GM19035 (cell line): ENCODE measurements around the gene SDC3.
"Not testable (repeated sequence)": the region's sequence is repeated elsewhere in the genome, so short reads cannot be mapped to it uniquely, and the experiment has no call there.

Experiments
- ATAC-seq: cut with Tn5 transposase; IDR thresholded peaks from one replicate; pipeline ENCODE4 v1.9.1; 2021; ENCODE audit not compliant: unreplicated experiment

SDC3 gene, protein sequence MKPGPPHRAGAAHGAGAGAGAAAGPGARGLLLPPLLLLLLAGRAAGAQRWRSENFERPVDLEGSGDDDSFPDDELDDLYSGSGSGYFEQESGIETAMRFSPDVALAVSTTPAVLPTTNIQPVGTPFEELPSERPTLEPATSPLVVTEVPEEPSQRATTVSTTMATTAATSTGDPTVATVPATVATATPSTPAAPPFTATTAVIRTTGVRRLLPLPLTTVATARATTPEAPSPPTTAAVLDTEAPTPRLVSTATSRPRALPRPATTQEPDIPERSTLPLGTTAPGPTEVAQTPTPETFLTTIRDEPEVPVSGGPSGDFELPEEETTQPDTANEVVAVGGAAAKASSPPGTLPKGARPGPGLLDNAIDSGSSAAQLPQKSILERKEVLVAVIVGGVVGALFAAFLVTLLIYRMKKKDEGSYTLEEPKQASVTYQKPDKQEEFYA

DNA sequence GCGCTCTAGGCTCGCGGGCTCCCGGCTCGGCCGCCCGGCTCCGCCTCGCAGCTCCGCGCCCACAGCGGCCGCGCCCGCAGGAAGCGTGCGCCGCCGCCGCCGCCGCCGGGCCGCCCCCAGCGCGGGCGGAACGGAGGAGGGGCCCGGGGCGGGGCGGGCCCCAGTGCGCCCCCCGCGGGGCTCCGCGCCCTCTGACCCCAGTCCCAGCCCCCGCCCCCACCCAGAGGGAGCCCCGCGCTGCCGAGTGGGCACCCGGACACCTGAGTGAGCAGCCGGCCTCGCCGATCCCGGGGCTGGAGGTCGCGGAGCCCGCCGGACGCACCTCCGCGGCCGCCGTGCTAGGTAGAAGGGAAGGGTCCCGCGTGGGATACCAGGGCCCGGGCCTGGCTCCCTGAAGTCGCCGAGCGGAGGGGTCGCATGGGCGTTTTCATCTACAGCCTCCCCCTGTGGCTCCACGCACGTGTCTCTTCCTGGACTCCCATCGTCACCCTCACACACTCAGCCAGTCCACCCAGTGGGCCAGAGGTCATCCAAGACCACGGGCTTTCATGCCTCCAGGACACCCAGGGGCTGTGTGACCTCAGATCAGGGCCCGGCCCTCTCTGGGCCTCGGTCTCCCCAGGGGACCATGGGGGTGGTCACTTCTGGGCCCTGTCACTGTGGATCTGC lies at the start of gene SDC3:
SDC3 (minus strand) TSS at position 63 of the 669 bp plus-strand sequence. CDS start 172 bp downstream, outside the sequence.
- ATAC-seq: no peak

DNA sequence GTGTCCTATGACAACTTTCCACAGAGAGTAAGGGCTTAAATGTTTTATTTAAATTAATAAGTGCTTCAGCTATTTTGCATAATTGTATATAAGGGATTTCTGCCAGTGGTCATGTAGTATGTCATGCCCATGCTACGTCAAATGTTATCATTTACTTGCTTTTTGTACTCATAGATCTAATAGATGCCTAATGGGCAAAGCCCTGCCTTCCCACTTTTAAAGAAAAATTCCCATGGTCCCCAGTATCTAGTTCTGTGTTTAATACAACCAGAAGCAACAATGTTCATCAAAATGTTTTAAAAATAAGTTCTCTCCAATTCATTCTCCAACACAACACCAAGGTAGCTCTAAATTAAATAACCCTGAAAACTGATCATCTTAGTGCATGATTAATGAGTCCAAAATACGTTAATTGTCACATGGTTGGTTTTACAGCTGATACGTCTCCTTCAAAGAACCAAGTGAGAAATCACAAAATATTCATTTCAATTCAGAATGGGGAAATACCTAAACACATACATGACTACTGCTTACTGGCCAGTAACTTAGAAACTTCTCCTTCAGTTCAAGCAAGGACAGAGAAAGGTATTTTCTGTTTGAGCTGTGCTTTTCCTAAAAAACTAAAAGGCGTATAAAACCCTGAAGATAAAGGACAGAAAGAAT lies 49.1 kb upstream of the SDC3 start:
- no peak for ATAC-seq

DNA sequence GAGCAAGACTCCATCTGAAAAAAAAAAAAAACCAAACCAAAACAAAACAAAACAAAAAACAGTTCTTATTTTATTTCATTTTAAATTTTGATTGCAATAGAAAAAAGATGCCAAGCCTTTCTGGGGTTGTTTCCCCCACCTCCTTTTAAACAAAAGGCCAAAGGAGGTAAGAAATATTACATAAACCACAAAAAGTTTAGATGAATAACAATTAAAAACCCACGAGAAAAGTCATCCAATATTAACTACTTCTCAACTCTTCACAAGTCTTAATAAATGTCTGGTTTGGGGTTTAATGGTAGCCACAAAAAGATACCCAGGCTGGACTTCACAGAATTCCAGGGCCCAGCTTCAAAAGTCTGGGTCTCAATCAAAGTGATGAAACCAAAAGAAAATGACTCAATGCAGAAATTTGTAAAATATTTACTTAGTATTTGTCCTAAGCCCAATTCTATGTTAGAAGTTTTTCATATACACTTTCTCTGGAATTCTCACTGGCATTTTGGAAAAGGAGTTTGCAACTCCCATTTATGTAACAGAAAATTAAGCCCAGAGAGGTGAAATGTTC lies 47.0 kb upstream of the SDC3 start:
- no peak for ATAC-seq

DNA sequence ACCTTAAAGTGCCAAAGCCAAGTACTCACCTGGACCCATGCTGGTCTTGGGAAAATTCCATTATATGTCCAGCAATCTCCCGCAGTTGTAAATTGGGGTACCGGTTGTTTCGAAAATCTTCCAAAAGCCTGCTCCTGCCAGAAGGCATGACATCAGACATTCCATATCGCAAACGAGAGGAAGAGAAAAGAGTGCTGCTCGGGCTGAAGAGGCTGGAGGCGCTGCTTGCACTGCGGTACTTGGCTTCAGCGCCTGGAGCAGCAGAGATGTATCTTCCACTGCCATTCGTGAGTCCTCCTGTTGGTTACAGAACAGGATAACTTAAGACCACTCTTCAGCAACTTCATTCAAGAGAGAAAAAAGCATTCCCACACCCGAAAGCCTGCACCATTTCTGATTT lies 45.1 kb upstream of the SDC3 start:
- ATAC-seq: no peak

DNA sequence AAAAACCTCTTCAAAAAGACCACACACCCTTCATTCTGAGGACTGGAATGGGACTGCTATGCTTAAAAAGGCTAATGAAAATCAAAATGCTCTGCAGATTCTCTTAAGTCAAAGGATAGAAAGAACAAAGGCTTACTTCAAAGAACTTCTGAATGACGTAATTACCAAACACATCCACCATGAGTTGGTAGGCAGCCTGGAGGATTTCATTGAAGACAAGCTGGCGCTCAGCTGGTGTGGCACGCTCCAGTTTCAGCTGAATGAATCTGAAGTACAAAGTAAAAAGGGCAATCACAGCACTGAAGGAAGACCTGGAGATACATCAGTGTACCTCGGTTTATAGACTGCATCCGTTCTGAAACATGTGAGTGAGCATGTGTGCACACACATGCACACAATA lies 43.5 kb upstream of the SDC3 start:
- no peak for ATAC-seq

DNA sequence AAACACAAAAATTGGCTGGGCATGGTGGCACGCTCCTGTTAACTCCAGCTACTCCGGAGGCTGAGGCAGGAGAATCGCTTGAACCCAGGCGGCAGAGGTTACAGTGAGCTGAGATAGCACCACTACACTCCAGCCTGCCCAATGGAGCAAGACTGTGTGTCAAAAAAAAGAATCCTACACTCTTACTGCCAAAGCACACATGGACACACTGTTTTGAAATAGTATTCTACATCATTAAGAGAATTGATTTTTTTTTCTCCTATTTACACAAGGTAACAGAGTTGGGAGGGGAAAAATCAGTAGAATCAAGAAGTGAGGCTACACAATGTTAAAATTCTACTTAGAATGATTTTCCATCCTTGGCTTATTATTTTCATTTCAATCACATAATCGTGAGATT lies 42.1 kb upstream of the SDC3 start:
- ATAC-seq: no peak

DNA sequence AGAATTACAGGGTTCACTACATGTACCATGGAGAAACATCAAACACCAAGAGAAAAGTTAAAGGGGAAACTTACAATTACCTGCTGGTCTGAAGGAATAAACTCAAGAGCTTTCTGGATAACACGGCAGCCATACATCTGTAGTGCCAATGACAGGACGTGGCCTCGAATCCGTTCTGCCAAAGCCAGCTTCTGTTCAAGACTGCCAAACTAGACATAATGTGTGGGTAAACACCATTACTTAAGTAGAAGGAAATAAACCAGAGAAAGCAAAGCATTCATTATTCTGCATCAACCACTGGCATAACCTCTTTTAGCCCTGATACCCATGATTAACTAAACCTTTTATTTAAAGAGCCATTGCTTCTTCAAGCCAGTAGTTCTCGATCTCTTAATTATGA lies 41.5 kb upstream of the SDC3 start:
- ATAC-seq: no peak

DNA sequence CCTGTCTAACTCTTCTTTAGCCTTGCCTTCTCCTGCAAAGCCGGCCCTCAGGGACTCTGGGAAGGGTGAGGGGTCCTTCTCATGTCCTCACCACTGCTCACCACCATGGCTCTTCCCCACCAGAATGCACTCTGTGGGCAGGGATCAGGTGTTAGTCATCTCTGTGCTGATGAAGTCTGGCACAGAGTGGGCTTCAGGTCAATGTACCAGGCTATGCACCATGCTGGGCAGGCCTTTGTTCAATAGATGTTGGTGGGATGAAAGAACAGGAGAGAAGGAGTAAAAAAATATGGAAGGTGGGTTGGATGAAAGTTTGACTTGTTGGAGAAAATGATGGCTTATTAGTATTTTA lies 40.9 kb upstream of the SDC3 start:
- ATAC-seq: not testable (repeated sequence)

DNA sequence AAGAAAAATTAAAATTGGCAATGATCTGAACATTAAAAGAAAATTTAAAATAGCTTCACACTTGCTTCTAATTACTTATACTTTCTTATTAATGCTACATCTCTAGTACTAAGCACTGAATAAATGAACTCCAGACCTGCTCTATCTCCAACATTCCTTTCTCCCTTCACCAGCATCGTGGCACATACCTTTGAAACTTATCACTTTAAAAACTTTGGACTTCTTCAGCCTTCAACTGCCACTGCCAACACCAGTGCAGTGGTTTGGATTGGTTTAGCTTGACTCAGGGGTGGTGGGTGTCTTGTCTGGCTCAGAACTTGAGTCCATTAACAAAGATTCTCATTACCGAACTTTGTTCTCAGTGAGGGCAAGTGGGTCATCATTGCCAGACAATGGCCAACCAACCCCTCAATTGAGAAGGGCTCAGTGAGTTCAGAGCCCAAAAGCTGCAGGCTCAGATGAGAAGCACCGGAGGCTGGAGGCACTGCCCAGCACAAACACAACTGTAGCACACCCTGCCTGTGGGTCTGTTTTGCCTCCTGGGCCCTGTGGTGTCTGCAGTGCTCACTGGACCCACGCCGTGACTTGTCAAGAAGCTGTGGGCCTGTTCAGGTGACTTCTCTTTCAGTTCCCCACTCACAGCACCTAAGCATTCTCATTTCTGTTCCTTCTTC lies 40.4 kb upstream of the SDC3 start:
- not testable (repeated sequence) for ATAC-seq

DNA sequence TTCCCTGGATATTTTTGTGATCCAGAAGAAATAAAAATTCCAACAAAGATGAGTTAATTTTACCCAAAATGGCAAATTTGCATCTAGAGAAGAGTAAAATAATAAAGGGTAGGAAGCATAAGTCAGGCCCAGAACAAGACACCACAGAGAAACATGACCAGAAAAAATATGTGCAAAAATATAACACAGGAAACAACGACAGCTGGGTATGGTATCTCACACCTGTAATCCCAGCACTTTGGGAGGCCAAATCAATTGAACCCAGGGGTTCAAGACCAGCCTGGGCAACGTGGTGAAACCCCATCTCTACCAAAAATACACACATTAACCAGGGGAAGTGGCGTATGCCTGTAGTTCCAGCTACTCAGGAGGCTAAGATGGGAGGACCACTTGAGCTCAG lies 39.7 kb upstream of the SDC3 start:
- ATAC-seq: no peak

DNA sequence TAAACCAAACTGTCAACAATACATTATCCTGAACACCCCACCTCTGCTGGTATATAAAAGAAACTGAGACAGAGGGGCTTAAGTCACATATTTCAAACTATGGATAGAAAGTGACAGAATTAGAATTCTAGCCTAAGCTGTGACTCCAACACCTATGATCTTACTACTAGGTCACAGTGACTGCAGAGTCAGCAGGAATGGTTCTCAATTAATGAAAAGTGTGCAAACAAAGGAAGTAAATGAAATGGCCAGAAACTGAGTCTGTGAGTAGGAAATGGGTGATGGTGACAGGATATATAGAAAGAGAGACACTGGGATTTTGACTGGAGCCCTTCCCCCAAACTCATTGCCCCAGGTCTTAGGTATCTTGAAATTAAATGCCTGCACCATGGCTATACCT lies 38.7 kb upstream of the SDC3 start:
- ATAC-seq: no peak

DNA sequence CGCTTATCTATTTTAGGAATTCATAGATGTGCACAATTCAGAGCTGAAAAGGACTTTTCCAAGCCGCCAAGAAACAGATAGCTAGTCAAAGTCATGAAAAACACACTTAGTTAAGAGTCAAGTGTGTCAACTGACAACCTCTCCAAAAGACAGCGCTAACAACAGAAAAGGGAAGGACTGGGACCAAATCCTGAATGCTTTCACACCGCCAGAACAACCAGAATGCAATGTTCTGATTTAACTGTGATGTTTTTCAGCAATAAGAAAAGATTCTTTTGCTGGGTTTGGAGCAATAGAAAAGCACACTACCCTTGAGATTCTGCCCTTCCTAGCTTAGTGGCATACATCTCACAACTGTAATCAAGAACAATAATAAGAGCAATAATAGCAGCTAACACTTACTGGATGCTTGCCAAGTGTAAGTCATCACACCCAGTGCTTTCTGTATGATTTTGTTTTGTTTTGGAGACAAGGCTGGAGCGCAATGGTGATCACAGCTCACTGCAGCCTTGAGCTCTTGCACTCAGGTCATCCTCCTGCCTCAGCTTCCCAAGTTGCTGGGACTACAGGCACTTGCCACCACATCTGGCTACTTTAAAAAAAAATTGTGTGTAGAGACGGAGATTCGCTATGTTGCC lies 33.9 kb upstream of the SDC3 start:
- no peak for ATAC-seq

DNA sequence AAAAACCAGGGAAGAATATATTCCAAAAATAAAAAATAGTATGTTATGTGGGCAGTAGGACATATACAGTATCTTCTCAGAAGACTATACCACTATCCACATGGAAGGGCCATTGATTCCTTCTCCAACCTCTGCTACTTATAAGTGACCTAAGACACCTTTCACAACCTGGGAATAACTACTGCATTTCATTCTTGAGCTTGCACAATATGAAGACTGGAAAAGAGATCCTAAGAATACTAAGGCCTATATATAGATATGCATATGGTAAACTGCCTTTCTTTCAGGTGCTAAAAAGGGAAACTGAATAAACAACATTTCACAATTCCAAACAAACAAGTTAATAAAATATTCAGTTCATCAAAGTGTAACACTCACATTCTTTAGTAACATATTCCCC lies 32.0 kb upstream of the SDC3 start:
- ATAC-seq: no peak

DNA sequence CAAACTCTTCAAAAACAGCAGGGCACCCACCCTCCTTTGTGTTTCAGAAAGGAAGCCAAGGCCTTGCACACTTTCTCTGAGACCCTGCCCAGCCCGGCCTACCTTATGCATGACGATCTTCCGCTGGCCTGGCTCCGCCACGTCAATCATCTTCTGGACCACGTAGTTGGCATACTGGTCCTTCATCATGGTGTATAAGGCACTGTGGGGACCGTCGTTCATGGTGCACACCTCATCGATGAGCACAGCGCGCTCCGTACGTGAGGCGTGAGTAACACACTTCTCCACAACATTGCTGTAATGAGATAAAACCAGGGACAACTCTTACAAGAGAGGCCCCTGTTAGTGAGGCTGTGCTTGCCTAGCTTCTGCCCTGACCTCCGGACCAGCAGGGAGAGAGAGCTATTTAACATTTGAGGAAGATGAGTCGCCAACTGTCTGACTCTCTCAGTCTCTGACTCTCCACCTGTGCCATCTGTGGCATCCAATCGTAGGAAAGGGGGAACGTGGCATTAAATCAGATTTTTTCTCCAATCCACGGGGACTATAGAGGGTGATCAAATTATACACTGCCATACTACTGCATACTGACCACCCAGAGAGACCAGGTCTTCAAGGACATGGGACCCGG lies 28.1 kb upstream of the SDC3 start:
- ATAC-seq: no peak

DNA sequence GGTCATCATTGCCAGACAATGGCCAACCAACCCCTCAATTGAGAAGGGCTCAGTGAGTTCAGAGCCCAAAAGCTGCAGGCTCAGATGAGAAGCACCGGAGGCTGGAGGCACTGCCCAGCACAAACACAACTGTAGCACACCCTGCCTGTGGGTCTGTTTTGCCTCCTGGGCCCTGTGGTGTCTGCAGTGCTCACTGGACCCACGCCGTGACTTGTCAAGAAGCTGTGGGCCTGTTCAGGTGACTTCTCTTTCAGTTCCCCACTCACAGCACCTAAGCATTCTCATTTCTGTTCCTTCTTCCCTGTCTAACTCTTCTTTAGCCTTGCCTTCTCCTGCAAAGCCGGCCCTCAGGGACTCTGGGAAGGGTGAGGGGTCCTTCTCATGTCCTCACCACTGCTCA lies 27.2 kb upstream of the SDC3 start:
- ATAC-seq: not testable (repeated sequence)

DNA sequence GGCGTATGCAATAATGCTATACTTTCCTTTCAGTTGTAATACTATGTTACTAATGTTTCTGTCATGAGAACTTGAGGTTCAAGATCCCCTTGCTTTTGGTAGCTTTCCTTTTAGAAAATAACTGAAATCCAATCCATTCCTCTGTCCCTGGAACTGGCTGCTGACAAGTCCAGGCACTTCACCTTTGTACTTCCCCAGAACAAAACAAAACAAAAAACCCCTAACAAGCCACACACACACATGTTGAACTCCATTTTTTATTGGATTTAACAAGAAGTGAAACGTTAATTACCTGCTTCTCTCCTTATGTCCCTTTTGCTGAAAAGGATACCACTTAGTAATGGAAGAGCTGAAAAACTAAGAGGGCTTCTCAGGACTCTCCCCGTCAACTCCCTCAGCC lies 26.1 kb upstream of the SDC3 start:
- ATAC-seq: no peak

DNA sequence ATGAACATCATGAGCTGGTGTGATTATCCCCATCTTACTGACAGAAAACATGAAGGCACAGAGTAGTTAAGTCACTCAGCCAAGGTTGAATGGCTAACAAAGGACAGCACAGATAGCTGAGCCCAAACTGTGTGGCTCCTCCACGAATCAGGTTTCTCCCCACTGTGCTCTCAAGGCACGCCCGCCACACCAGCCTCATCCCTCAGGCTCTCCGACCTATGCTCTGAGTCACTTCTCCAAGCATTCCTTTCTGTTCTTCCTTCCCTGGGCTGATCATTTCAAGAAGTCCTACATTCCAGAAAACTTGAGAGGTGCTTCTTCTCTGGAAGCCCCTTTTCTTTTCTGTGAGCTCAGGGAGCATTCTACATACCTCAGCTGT lies 25.3 kb upstream of the SDC3 start:
- no peak for ATAC-seq

DNA sequence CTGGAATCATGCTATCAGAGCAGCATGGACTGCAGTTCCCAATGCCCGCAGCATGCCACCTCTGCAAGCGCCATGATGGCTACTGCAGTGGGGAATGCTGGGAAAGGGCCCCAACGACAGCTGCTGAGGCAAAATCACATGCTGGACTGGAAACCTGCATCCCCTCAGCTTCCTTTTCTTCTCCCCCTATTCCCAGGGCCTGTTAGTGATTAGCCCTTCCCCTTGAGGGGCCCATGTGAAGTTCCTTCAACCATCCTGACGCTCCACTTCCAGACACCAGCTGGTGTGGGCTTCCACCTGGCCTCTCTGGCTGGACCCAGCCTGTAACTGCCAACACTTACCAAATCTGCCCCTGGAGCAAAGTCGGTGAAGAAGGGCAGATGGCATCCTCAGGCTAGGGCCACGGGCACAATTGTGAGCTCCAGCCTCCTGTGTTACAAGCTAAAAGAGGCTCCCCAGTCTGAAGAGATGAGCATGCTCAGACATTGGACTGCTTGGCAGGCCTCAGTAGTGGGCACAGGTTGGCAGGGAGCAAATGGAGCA lies 22.1 kb upstream of the SDC3 start:
- no peak for ATAC-seq

DNA sequence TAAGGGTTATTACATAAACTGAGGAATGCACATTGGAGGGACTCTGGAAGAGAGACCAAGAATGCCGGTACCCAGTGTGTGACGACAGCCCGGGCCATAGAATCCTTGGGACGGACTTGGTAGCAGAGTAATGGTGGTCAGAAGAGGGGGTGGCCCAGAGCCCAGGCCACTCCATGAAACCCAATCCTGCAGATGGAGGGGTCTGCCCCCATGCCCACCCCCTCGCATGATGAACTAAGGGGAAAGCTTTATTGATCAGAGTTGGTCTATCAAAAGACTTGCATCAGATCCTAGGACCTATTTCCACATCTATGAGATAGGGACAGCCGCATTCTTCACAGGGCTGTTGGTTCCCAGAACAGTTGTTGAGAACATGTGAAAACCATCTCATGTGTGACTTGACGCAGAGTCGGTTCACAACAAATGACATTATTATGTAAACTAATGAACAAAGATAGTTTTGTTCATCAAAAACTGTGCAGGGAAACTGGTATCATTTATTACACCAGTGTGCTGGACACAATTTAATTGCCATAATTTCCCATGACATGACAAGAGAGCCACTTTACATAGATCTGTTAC lies 21.5 kb upstream of the SDC3 start:
- ATAC-seq: no peak
